ENCODE data around the gene EFR3B. TPM values are rescaled to one million over a fixed set of nuclear protein-coding genes. Genes with fewer than 3 reads are reported as not detected.

Gene EFR3B
- total RNA-seq, 1 experiment from 2014 or later = 8.9 TPM

DNA sequence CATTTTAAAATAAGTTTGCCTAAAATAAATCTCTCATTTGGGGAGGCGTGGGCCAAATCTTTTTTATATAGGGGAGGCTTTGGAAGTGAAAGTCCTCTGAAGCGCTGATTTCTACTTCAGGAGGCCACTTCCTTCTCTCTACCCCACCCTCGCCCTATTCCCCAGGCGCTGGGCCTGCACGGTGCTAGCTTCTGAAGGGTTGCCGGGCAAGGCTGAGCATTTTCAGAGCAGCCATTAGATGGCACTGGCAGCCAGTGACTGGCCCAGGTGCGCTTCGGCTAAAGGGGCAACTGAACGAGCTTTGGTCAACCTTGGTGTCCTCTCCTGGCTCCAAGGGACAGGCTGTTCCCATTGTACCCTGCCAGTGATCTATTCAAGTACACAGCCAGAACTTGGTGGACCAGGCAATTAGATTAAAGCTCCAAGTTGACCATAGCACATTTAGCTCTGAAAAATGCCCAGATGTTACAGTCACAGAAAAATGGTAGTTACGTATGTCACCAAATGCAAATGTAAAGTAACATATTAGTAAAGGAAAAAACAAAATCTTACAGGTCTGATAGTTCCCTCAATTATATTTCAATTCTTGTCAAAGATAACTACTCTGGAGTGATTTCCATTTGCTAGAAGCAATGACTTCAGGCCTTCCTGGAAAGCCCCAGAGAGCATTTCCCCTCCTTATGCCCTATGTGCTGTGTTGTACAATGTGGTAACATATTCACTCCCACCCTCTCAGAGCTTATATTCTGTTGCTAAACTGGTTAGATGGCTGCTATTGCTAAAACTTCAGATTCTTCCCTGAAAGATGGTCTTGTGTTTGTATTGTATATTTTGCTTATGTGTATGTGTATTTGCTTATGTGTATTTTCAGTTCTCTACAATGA, 124.4 kb downstream of the EFR3B start:
- CTCF ChIA-PET = interaction anchor here (0.6 to 2.3 kb wide), 29 partner anchors 11 to 534 kb away, joined by 3 to 63 read pairs (median 3); partner anchors contain the start of gene EFR3B

DNA sequence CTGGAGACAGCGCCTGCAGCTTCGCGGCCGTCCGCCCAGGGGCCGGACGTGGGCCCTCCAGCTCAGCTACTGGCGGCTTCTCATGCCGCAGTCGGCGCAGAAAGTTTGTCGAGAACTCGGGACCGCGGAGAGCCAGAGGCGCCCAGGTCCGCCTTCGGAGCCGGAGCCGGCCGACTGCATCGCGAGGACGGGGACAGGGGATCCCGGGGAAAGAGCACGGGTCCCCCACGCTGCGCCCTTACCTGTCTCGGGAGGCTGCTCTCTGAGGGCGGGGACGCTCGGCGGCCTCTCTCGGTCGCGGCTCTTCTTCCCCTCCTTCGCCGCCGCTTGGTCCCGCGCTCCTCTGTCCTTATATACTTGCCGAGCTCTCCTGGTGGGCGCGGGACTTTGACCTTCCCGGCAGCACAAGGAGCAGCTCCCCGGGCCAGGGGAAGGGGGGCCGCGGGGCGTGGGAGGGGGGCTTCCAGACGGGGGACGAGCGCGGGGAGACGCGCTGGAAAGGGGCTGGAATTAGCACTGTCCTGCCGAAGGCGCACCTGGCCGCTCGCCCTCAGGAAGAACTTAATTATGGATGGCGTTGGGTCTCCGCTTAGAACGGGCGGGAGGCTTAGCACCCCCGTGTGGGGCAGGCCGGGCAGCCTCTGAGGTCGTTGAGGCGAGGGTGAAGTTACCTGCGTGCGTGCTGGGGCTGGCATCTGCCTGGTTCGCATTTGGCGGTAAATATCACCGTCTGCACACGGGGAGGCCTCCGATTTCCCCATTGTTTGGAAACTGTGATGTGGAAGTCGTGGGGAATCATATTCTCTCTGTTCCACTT, 126.6 kb downstream of the EFR3B start, which contains the start of gene POMC:
Gene POMC (minus strand): TSS at position 325 of the 817 bp plus-strand sequence. CDS start 3,808 bp downstream, outside the sequence.
- H3K27me3 Mint-ChIP-seq (ENCODE audit: low read depth) = peaks cover 66% of the 10 kb centered on the region
- TF ChIP-seq ZNF219 (CRISPR knock-in tag; IDR thresholded peaks at IDR 0.05; ENCODE audit: borderline replicate concordance) (0 out of 2 replicates have a peak, but pooled peaks have one; percentile 78), TCF7 (CRISPR knock-in tag; IDR thresholded peaks at IDR 0.05; ENCODE audit: low read depth) (no peak), ATF1 (CRISPR knock-in tag; IDR thresholded peaks at IDR 0.05) (peak; percentile 2; the same call in 1 of the 2 replicates), ZNF263 (CRISPR knock-in tag; IDR thresholded peaks at IDR 0.05; ENCODE audit: low read depth) (no peak), SP1 (CRISPR knock-in tag; conservative IDR thresholded peaks at IDR 0.05) (no peak), GTF2I (CRISPR knock-in tag; conservative IDR thresholded peaks at IDR 0.05) (no peak), NR1H2 (CRISPR knock-in tag; IDR thresholded peaks at IDR 0.05) (no peak), SMAD4 (CRISPR knock-in tag; IDR thresholded peaks at IDR 0.05) (no peak), PRRX2 (CRISPR knock-in tag; IDR thresholded peaks at IDR 0.05) (no peak)
- TF ChIP-seq, protein P1, sequence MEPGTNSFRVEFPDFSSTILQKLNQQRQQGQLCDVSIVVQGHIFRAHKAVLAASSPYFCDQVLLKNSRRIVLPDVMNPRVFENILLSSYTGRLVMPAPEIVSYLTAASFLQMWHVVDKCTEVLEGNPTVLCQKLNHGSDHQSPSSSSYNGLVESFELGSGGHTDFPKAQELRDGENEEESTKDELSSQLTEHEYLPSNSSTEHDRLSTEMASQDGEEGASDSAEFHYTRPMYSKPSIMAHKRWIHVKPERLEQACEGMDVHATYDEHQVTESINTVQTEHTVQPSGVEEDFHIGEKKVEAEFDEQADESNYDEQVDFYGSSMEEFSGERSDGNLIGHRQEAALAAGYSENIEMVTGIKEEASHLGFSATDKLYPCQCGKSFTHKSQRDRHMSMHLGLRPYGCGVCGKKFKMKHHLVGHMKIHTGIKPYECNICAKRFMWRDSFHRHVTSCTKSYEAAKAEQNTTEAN (CRISPR knock-in tag; IDR thresholded peaks at IDR 0.05) = no peak
- TF ChIP-seq, protein P2, sequence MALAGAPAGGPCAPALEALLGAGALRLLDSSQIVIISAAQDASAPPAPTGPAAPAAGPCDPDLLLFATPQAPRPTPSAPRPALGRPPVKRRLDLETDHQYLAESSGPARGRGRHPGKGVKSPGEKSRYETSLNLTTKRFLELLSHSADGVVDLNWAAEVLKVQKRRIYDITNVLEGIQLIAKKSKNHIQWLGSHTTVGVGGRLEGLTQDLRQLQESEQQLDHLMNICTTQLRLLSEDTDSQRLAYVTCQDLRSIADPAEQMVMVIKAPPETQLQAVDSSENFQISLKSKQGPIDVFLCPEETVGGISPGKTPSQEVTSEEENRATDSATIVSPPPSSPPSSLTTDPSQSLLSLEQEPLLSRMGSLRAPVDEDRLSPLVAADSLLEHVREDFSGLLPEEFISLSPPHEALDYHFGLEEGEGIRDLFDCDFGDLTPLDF (CRISPR knock-in tag; IDR thresholded peaks at IDR 0.05) = 0 out of 2 replicates have a peak, but pooled peaks have one; percentile 75
- TF ChIP-seq, protein P3, sequence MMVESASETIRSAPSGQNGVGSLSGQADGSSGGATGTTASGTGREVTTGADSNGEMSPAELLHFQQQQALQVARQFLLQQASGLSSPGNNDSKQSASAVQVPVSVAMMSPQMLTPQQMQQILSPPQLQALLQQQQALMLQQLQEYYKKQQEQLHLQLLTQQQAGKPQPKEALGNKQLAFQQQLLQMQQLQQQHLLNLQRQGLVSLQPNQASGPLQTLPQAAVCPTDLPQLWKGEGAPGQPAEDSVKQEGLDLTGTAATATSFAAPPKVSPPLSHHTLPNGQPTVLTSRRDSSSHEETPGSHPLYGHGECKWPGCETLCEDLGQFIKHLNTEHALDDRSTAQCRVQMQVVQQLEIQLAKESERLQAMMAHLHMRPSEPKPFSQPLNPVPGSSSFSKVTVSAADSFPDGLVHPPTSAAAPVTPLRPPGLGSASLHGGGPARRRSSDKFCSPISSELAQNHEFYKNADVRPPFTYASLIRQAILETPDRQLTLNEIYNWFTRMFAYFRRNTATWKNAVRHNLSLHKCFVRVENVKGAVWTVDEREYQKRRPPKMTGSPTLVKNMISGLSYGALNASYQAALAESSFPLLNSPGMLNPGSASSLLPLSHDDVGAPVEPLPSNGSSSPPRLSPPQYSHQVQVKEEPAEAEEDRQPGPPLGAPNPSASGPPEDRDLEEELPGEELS (CRISPR knock-in tag; IDR thresholded peaks at IDR 0.05) = 0 out of 2 replicates have a peak, but pooled peaks have one; percentile 33
- TF ChIP-seq, protein P4, sequence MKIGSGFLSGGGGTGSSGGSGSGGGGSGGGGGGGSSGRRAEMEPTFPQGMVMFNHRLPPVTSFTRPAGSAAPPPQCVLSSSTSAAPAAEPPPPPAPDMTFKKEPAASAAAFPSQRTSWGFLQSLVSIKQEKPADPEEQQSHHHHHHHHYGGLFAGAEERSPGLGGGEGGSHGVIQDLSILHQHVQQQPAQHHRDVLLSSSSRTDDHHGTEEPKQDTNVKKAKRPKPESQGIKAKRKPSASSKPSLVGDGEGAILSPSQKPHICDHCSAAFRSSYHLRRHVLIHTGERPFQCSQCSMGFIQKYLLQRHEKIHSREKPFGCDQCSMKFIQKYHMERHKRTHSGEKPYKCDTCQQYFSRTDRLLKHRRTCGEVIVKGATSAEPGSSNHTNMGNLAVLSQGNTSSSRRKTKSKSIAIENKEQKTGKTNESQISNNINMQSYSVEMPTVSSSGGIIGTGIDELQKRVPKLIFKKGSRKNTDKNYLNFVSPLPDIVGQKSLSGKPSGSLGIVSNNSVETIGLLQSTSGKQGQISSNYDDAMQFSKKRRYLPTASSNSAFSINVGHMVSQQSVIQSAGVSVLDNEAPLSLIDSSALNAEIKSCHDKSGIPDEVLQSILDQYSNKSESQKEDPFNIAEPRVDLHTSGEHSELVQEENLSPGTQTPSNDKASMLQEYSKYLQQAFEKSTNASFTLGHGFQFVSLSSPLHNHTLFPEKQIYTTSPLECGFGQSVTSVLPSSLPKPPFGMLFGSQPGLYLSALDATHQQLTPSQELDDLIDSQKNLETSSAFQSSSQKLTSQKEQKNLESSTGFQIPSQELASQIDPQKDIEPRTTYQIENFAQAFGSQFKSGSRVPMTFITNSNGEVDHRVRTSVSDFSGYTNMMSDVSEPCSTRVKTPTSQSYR (CRISPR knock-in tag; IDR thresholded peaks at IDR 0.05) = peak; percentile 74; the same call in 1 of the 2 replicates
- TF ChIP-seq, protein P5, sequence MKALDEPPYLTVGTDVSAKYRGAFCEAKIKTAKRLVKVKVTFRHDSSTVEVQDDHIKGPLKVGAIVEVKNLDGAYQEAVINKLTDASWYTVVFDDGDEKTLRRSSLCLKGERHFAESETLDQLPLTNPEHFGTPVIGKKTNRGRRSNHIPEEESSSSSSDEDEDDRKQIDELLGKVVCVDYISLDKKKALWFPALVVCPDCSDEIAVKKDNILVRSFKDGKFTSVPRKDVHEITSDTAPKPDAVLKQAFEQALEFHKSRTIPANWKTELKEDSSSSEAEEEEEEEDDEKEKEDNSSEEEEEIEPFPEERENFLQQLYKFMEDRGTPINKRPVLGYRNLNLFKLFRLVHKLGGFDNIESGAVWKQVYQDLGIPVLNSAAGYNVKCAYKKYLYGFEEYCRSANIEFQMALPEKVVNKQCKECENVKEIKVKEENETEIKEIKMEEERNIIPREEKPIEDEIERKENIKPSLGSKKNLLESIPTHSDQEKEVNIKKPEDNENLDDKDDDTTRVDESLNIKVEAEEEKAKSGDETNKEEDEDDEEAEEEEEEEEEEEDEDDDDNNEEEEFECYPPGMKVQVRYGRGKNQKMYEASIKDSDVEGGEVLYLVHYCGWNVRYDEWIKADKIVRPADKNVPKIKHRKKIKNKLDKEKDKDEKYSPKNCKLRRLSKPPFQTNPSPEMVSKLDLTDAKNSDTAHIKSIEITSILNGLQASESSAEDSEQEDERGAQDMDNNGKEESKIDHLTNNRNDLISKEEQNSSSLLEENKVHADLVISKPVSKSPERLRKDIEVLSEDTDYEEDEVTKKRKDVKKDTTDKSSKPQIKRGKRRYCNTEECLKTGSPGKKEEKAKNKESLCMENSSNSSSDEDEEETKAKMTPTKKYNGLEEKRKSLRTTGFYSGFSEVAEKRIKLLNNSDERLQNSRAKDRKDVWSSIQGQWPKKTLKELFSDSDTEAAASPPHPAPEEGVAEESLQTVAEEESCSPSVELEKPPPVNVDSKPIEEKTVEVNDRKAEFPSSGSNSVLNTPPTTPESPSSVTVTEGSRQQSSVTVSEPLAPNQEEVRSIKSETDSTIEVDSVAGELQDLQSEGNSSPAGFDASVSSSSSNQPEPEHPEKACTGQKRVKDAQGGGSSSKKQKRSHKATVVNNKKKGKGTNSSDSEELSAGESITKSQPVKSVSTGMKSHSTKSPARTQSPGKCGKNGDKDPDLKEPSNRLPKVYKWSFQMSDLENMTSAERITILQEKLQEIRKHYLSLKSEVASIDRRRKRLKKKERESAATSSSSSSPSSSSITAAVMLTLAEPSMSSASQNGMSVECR (CRISPR knock-in tag; IDR thresholded peaks at IDR 0.05; ENCODE audit: borderline replicate concordance) = 0 out of 2 replicates have a peak, but pooled peaks have one; percentile 46
- TF ChIP-seq, protein P6, sequence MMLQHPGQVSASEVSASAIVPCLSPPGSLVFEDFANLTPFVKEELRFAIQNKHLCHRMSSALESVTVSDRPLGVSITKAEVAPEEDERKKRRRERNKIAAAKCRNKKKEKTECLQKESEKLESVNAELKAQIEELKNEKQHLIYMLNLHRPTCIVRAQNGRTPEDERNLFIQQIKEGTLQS (CRISPR knock-in tag; conservative IDR thresholded peaks at IDR 0.05) = no peak
- TF ChIP-seq, protein P7, sequence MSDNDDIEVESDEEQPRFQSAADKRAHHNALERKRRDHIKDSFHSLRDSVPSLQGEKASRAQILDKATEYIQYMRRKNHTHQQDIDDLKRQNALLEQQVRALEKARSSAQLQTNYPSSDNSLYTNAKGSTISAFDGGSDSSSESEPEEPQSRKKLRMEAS (CRISPR knock-in tag; IDR thresholded peaks at IDR 0.05) = peak; percentile 67

More for the DNA sequence above, 124.4 kb downstream of the EFR3B start:
- H3K4me3 Mint-ChIP-seq = no peak overlapping the region
- DNase-seq (ENCODE audit: low spot score) (peak; percentile 70), ATAC-seq (peak; percentile 73)
- TF ChIP-seq SMAD3 (CRISPR knock-in tag; IDR thresholded peaks at IDR 0.05; ENCODE audit: borderline replicate concordance) (no peak), PRRX2 (CRISPR knock-in tag; IDR thresholded peaks at IDR 0.05) (no peak)
- H3K4me1 Mint-ChIP-seq = peaks cover 9% of the 10 kb centered on the region
- H3K36me3 Mint-ChIP-seq = no peaks in the 10 kb centered on the region
- peaks cover 63% of the 10 kb centered on the region for H3K27me3 Mint-ChIP-seq (ENCODE audit: low read depth)
- H3K27ac Mint-ChIP-seq = no peak overlapping the region
- POLR2A ChIA-PET = interaction anchor here (0.6 to 1.4 kb wide), 3 partner anchors 65 to 388 kb away, joined by 3 to 4 read pairs (median 4); no protein-coding TSS in a partner anchor
- no peaks in the 10 kb centered on the region for H3K9me3 Mint-ChIP-seq

More for the DNA sequence above, 126.6 kb downstream of the EFR3B start, which contains the start of gene POMC:
- Mint-ChIP-seq H3K36me3 (no peaks in the 10 kb centered on the region), H3K27ac (no peak within 1 kb of the TSS), H3K4me1 (peaks cover 9% of the 10 kb centered on the region), H3K9me3 (no peaks in the 10 kb centered on the region), H3K4me3 (peak within 1 kb of the TSS; percentile 74)
- ATAC-seq = peak; percentile 61
- ChIA-PET CTCF (interaction anchor here (0.6 to 2.6 kb wide), 9 partner anchors 9 to 857 kb away, joined by 3 to 12 read pairs (median 5); no protein-coding TSS in a partner anchor), POLR2A (interaction anchor here (0.5 to 0.7 kb wide), 3 partner anchors 207 to 403 kb away, joined by 3 to 5 read pairs (median 5); no protein-coding TSS in a partner anchor)
- DNase-seq (ENCODE audit: low spot score) = peak; percentile 65

All from WTC11 (cell line).